ENCODE measurements around the gene UGT1A7. TPM values are rescaled to one million over a fixed set of nuclear protein-coding genes. Genes with fewer than 3 reads are reported as not detected.
A peak's percentile ranks its signal among the peaks of the same experiment; 100 is the strongest.
"Not testable (repeated sequence)": the region's sequence is repeated elsewhere in the genome, so short reads cannot be mapped to it uniquely, and the experiment has no call there.

Gene UGT1A7
- total and polyA plus RNA-seq, 2 donors from 2014 or later = 0.35 to 1.3 TPM

GRCh38 chr2:233700028-233700635 is 18.4 kb downstream of the UGT1A7 start:
- H3K36me3 ChIP-seq (ENCODE audit: control insufficient read depth in 2 of 3, insufficient read depth in 3 of 3, low read length in 3 of 3) = no peaks in the 10 kb centered on the region
- no peak overlapping the region for H3K9ac ChIP-seq (ENCODE audit: low read length in 3 of 3)
- H3K27me3 ChIP-seq (ENCODE audit: control insufficient read depth, insufficient read depth, low read length) = no peaks in the 10 kb centered on the region
- FAIRE-seq = peak; percentile 94
- H3K27ac ChIP-seq (ENCODE audit: low read depth in 2 of 2, low read length in 2 of 2) = peak overlapping the region; percentile 44 to 79
- intact Hi-C loops (cut with DNase I) = no loop called here
- no peak for TF ChIP-seq CTCF (IDR thresholded peaks at IDR 0.05; ENCODE audit: borderline replicate concordance, extremely low read depth, insufficient read depth)
- peaks cover 0 to 14% (median 2%) of the 10 kb centered on the region in 3 donors for H3K4me1 ChIP-seq (ENCODE audit: control insufficient read depth in 2 of 3, insufficient read depth in 2 of 3, low read depth in 1 of 3, low read length in 3 of 3)
- no peak overlapping the region for H3K4me3 ChIP-seq (ENCODE audit: low read length in 3 of 3)
- peak in 2 of 5 donors; percentile 36 to 43 for DNase-seq
- H3K9me3 ChIP-seq (ENCODE audit: control insufficient read depth in 2 of 3, insufficient read depth in 1 of 3, low read length in 3 of 3) = no peaks in the 10 kb centered on the region

- H3K36me3 ChIP-seq (ENCODE audit: control insufficient read depth in 2 of 3, insufficient read depth in 3 of 3, low read length in 3 of 3); FAIRE-seq; DNase-seq; H3K9ac ChIP-seq (ENCODE audit: low read length in 3 of 3); intact Hi-C loops (cut with DNase I); H3K27ac ChIP-seq (ENCODE audit: low read depth in 2 of 2, low read length in 2 of 2); H3K4me3 ChIP-seq (ENCODE audit: low read length in 3 of 3); H3K27me3 ChIP-seq (ENCODE audit: control insufficient read depth, insufficient read depth, low read length); H3K9me3 ChIP-seq (ENCODE audit: control insufficient read depth in 2 of 3, insufficient read depth in 1 of 3, low read length in 3 of 3): not testable (repeated sequence)
- peaks cover 0 to 18% (median 2%) of the 10 kb centered on the region in 3 donors for H3K4me1 ChIP-seq (ENCODE audit: control insufficient read depth in 2 of 3, insufficient read depth in 2 of 3, low read depth in 1 of 3, low read length in 3 of 3)
Measured at GRCh38 chr2:233700842-233701241, 19.1 kb downstream of the UGT1A7 start.

GRCh38 chr2:233702238-233702637 is 20.5 kb downstream of the UGT1A7 start:
- FAIRE-seq (no peak), DNase-seq (no peak)
- Histone ChIP-seq H3K36me3 (ENCODE audit: control insufficient read depth in 2 of 3, insufficient read depth in 3 of 3, low read length in 3 of 3) (no peaks in the 10 kb centered on the region), H3K4me1 (ENCODE audit: control insufficient read depth in 2 of 3, insufficient read depth in 2 of 3, low read depth in 1 of 3, low read length in 3 of 3) (peaks cover 0 to 29% (median 9%) of the 10 kb centered on the region in 3 donors), H3K27ac (ENCODE audit: low read depth in 2 of 2, low read length in 2 of 2) (peak overlapping the region in 1 of 2 donors; percentile 14), H3K9me3 (ENCODE audit: control insufficient read depth in 2 of 3, insufficient read depth in 1 of 3, low read length in 3 of 3) (no peaks in the 10 kb centered on the region), H3K27me3 (ENCODE audit: control insufficient read depth, insufficient read depth, low read length) (no peaks in the 10 kb centered on the region), H3K4me3 (ENCODE audit: low read length in 3 of 3) (no peak overlapping the region), H3K9ac (ENCODE audit: low read length in 3 of 3) (no peak overlapping the region)
- TF ChIP-seq CTCF (IDR thresholded peaks at IDR 0.05; ENCODE audit: borderline replicate concordance, extremely low read depth, insufficient read depth) = no peak
- intact Hi-C loops (cut with DNase I) = no loop called here

- no peak for TF ChIP-seq CTCF (IDR thresholded peaks at IDR 0.05; ENCODE audit: borderline replicate concordance, extremely low read depth, insufficient read depth)
- H3K4me1 ChIP-seq (ENCODE audit: control insufficient read depth in 2 of 3, insufficient read depth in 2 of 3, low read depth in 1 of 3, low read length in 3 of 3) = peaks cover 0 to 19% (median 7%) of the 10 kb centered on the region in 3 donors
- H3K36me3 ChIP-seq (ENCODE audit: control insufficient read depth in 2 of 3, insufficient read depth in 3 of 3, low read length in 3 of 3) = no peaks in the 10 kb centered on the region
- intact Hi-C loops (cut with DNase I) = no loop called here
- no peak for DNase-seq
- no peaks in the 10 kb centered on the region for H3K27me3 ChIP-seq (ENCODE audit: control insufficient read depth, insufficient read depth, low read length)
- peak overlapping the region; percentile 23 to 51 for H3K27ac ChIP-seq (ENCODE audit: low read depth in 2 of 2, low read length in 2 of 2)
- FAIRE-seq = no peak
- H3K9me3 ChIP-seq (ENCODE audit: control insufficient read depth in 2 of 3, insufficient read depth in 1 of 3, low read length in 3 of 3) = no peaks in the 10 kb centered on the region
- H3K9ac ChIP-seq (ENCODE audit: low read length in 3 of 3) = no peak overlapping the region
- H3K4me3 ChIP-seq (ENCODE audit: low read length in 3 of 3) = no peak overlapping the region
Measured at GRCh38 chr2:233705911-233706506, 24.3 kb downstream of the UGT1A7 start.
